ENCODE results near the gene CES3.
"Not testable (repeated sequence)": the region's sequence is repeated elsewhere in the genome, so short reads cannot be mapped to it uniquely, and the experiment has no call there.

Gene CES3

DNA sequence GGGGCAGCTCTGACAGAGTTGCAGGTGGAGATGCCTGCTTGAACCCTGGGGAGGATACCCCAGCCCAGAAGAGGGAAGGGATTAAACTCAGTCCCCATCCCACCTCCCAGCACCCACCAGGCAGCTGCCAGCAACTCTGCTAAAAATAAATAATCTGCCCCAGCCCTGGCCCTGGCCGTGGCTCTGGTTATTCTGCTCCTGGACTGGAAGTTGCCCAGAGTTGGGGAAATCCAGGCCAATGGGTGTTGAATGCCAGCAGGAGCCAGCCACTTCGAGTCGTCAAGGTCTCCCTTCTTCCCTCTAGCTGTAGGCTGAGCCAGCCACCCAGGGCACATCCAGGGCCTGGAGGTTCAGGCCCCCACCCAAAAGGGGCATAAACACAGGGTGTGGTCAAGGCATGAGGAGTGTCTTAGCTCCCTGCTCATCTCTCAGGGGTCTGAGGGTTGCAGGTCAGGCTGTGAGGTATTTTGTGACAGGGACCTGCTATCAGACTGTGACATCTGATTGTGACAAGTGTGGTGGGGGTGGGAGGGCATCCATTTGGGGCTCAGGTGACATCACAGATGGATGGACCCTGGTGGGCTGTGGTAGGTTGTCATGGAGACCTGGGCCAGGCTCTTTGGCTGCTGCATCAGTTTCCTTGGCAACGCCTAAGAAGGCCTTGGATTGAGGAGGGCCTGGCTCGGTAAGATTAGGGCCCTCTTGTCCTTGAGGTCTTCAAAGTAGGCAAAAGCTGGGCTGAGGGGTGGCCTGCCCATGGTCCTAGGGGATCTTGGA lies 34.7 kb upstream of the CES3 start:
- no peak for DNase-seq (ENCODE audit: low read depth)

DNA sequence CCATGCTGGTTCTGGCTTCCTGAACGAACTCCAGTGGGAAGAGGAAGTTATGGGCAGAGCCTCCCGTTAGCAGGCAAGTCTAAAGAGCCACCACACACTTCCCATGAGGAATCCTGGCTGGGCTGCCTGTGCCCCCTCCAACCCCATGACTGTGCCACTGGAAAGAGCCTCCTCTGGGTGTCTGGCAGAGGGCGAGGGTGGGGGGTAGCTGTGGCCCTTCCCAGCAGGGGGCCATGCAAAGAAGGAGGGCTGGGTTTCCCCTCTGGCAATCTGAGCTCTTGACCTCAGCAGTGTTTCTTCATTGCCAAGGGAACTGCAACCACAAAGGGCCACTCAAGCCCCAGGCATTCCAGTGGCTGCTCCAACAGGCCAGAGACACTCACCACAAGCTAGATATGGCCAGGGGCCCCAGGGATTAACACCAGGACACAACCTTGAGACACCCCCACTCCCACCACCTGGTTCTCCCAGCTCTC lies 34.1 kb upstream of the CES3 start:
- DNase-seq (ENCODE audit: low read depth), result no peak

DNA sequence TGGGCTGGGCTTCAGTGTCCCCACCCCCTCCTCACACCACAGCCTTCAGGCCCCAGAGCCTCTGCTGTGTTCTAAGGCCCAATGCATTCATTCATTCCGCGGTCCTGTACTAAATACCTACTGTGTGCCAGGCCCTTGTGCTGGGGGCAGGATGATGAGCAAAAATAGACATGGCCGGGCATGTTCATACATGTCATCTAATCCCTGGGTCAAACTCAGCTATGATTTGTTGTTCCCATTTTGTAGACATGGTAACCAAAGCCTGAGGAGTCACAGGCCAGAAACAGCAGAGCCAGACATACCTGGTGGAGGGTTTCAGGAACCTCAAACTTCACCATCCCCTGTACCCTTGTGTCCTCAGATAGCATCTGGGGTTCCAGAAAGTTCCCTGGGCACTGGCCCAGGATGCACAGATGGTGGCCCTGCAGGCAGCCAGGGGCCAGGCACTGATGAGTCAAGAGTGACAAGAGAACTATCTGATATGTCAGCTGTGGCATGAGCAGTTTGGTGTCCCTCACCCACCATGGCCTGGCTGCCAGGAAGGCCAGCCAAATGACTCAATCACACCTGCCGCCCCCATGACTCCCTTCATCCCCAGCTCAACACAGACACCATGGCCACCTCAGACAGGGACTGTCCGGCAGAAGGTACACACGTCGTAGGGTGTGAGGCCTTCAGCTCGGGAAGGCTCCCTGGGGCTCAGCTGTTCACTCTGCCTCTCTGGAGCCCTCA lies 33.0 kb upstream of the CES3 start:
- DNase-seq (ENCODE audit: low read depth), result no peak

DNA sequence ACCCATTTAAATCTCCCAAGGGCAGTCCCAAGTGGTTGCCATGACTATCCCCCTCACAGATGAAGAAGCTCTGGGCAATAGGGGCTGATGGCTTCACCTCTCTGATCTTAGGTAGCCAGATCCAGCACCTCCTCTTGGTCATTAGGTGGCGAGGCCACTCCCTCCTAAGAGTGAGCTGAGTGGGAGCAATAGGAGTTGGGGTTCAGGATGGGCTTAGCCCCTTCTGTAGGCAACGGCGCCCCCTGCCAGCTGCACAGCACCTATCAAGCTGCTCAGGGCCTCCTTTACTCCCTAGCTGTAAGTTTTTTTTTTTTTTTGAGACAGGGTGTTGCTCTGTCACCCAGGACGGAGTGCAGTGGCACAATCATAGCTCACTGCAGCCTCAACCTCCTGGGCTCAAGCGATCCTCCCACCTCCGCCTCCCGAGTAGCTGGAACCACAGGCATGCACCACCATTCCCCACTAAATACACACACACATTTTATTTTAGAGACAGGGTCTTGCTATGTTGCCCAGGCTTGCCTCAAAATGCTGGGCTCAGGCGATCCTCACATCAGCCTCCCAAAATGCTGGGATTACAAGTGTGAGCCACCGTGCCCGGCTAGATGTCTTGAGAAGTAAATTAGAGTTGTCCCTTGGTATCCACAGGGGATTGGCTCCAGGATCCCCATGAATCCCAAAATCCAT lies 32.2 kb upstream of the CES3 start:
- no peak for DNase-seq (ENCODE audit: low read depth)

DNA sequence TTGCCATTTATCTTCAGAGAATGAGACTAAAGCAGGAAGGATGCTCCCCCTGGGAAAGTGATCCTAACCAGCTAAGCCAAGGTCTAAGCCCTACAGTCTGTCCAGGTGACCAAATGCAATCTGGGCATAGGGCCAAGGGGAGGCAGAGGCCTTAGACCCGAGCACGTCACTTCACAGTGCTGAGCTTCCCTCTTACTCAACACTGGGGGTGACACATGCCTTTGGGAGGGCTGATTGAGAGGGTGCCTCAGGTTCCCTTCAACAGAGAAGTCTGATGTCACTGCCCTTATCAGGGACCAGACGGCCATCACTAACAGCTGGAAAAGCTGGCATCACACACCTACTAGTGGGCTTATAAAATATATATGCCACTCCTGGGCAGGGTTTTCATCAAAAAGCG lies 30.9 kb upstream of the CES3 start:
- DNase-seq (ENCODE audit: low read depth), result no peak

DNA sequence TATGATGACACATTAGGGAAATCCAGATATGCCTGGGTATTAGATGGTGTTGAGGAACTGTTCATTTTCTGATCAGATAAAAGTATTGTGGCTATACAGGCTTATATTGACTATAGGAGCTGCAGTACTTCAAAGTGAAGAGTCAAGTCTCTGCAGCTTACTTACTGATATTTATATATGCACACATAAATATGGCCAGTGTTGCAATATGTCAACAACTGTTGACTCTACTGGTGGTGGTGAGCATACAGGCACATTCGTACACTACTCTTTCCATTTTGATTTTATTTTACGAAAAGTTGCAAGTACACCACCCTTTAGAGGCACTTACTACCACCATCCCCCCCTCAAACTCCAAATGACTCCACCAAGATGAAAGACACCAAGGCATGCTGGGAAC lies 29.4 kb upstream of the CES3 start:
- no peak for DNase-seq (ENCODE audit: low read depth)

DNA sequence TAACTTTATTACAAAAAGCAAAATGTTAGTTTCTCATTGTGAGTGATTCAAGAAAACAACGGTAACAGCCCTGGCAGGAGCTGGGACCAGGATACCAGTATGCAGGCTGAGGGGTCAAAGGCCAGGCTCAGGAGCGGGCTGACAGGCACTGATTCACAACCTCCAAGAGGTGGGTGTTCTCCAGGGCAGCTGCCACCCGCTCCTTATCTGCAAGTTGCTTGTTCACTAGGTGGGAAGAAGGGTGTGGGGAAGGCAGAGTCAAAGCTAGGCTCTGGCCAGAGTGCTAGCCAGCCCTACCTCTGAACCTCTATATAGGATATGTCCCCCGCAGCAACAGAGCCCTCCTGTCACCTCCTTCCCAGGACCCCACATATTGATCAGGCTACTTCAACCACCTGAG lies 29.0 kb upstream of the CES3 start:
- no peak for DNase-seq (ENCODE audit: low read depth)

DNA sequence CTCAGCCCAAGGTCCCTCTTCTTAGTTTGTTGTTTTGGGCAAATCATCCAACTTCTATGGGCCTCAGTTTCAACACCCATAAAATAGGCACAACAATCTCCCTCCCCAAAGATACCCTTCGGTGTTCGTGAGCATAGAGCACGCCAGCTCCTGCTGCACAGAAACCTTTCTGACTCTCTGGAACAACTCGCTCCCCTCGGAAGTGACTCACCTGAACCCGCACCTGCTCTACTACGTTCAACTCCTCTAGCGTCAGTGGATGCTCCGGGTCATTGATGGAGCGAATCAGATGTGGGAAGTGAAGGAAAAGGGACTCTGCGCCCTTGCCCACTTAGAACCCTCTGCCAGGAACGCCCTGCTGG lies 27.3 kb upstream of the CES3 start:
- DNase-seq (ENCODE audit: low read depth), result peak; percentile 41

DNA sequence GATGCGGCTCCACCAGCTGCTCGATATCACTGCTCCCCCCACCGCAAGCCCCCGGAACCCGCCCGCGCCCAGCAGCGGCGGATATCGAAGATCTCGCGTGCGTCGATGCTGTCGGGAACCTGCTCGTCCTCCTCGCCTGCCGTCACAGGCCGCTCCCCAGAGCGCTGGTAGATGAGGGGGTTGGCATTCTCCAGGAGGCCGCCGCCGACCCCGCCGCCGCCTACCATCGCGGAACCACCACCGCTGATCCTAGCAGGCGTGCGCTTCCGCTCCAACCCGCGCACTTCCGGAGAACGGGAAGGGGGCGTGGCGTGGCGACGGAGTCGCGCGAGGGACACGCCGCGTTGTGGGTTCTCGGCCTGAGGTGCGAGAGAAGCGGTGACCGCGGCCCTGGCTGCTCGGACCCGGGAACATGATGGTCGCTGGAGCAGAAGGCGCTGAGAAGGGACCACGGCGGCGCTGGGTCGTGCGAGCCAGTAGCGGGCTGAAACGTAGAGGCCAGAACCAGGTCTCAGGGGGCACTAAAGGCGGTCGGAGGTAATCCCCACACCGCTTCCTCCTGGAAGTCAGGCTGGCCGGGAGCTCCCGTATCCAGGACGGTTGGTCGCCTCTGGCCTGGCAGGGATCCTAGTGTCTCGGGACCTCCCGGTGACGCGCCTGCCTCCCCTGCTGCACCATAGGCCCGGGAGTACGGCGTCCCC lies 26.8 kb upstream of the CES3 start, which contains the start of gene CIAO2B:
Gene CIAO2B, minus strand, starts transcription at position 265 of the 701 bp plus-strand sequence. Its CDS starts 38 bp downstream, at position 227.
- DNase-seq (ENCODE audit: low read depth), result peak; percentile 85

DNA sequence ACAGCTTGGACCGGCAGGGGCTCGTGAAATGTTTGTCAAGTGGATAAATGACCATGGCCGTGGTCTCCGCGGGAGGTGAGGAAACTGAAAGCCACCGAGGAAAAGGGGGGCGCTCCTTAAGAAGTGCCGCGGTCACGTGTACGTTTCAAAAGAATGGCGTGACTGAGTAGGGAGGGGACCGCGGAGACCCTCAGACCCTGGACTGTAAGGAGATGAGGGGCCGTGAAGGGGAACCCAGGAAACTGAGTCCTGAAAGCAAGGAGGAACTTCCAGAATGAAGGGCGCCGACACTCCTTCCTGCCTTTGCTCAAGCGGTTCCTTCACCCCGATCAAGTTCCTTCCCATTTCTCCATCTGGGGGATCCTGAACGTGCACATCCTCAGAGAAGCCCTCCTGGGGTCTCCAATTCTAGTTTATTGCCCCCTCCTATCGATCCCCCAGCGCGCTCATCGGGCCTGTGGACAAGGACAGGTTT lies 26.2 kb upstream of the CES3 start:
- DNase-seq (ENCODE audit: low read depth), result not testable (repeated sequence)

DNA sequence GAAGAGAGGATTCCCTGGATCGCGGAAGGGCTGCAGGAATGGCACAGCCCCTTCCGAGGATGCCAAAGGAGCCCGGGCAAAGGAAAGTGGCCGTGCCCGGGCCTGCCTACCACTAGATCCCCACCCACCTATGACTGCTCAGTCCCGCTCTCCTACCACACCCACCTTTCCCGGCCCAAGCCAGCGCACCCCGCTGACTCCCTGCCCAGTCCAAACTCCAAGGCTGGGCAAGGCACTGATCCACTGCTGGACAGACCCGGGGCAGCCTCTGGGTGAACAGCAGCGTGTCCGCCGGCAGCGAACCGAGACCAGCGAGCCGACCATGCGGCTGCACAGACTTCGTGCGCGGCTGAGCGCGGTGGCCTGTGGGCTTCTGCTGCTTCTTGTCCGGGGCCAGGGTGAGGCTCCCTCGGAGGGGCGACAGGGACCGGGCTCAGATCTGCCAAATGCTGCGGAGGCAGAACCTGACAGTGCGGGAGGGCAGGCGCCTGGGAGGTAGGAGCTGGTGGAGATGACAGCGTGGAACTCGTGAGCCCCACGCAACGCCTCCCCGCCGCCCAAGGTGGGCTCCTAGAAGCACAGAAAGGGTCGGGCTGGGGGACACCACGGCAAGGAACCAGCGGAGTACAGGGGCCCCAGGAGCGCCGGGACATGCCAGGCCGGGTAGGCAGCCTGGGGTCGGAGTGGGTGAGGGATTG lies 25.6 kb upstream of the CES3 start, which contains the start of gene CES2:
Gene CES2, plus strand, starts transcription at position 203 of the 698 bp plus-strand sequence. Its CDS starts 120 bp downstream, at position 323.
- no peak for DNase-seq (ENCODE audit: low read depth)

DNA sequence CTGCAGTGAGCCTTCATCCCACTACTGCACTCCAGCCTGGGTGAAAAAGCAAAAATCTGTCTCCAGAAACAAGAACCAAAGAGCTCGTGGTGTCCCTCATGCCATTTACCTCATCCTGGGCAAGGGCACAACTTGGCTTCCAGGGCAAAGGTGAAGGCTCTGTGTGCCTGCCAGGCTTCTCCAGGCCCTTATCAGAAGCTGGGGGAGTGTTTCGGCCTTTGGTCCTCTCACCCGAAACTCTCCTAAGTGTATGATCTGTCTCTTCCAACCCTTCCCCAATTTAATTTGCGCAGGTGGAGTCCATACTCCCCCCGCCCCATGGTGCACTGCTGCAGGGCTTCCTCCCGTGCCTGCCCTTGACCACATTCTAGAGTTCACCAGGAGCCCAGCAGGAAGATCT lies 24.6 kb upstream of the CES3 start:
- no peak for DNase-seq (ENCODE audit: low read depth)

DNA sequence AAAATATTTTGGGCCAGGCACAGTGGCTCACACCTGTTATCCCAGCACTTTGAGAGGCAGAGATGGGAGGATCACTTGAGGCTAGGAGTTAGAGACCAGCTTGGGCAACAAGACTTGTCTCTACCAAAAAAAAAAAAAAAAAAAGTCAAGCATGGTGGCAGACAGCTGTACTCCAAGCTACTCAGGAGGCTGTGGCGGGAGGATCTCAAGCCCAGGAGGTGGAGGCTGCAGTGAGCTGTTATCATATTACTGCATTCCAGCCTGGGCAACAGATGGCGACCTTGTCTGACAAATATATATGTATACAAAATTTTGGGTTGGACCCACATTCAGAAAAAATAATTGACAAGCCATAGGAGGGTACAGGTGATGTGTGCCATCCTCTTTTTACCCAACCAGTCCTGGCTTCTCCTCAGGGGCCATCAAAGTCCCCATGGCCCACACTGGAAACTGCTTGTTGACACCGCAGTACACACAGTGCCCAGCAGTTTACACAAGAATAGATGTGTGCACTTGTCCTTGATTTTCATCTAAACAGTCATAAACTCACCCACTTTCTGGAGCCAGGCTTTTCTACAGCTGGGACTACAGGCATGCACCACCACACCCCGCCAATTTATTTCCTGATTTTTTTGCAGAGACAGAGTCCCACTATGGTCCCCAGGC lies 24.0 kb upstream of the CES3 start:
- no peak for DNase-seq (ENCODE audit: low read depth)

DNA sequence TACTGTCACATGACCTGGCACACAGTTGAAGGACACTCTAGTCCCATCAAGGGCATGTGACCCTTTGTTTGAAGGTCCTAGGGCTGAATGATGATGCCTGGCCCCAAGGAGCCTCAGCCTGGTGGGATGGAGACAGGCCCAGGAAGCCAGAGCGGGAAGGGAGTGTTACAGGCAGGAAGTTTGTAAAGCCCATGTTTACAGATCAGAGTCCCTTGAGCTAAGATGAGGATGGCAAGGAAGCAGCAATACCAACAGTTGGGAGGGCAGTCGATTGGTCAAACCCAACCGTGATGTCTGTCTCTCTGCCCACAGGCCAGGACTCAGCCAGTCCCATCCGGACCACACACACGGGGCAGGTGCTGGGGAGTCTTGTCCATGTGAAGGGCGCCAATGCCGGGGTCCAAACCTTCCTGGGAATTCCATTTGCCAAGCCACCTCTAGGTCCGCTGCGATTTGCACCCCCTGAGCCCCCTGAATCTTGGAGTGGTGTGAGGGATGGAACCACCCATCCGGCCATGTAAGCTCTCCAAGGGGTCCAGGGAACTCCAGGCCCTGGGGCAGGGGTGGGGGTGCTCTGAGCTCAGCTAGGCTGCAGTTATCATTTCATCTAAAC lies 23.2 kb upstream of the CES3 start:
- DNase-seq (ENCODE audit: low read depth), result no peak

DNA sequence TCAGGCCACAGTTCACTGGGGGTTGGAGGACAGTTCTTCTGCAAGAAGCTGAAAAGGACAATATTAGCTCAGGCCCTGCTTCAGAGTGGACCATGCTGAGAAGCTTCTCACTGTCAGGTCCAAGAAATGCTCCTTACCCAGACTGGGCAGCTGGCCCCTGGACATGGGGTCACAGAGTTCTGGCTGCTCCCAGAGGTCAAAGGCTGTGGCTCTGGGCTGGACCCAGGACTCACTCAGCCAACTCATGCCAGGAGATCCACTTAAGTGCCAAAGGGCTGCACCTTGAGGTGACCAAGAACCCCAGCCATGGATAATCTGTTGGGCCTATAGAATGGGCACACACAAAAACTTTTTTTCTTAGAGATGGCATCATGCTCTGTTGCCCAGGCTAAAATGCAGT lies 21.7 kb upstream of the CES3 start:
- no peak for DNase-seq (ENCODE audit: low read depth)

DNA sequence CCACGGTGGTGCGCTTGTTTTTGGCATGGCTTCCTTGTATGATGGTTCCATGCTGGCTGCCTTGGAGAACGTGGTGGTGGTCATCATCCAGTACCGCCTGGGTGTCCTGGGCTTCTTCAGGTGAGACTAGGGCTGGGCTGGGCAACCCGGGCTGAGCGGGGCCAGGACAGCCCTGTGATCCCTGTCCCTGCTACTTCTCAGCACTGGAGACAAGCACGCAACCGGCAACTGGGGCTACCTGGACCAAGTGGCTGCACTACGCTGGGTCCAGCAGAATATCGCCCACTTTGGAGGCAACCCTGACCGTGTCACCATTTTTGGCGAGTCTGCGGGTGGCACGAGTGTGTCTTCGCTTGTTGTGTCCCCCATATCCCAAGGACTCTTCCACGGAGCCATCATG lies 20.8 kb upstream of the CES3 start:
- DNase-seq (ENCODE audit: low read depth), result no peak

DNA sequence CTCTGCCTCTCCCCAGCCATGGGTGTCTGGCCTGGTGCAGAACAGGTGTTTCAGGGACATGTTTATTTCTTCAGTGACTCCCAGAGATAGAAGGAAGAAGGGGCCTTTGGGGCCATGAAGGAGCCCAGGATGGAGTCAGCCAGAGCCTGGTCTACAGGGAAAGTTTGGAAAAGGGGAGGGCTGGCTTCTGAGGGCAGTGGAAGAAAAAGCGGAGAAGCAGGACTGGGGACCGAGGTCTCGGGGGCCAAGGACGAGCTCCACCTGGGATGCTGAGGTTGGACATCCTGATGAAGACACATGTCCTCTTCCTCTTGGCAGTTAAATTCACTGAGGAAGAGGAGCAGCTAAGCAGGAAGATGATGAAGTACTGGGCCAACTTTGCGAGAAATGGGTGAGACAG lies 18.1 kb upstream of the CES3 start:
- no peak for DNase-seq (ENCODE audit: low read depth)

DNA sequence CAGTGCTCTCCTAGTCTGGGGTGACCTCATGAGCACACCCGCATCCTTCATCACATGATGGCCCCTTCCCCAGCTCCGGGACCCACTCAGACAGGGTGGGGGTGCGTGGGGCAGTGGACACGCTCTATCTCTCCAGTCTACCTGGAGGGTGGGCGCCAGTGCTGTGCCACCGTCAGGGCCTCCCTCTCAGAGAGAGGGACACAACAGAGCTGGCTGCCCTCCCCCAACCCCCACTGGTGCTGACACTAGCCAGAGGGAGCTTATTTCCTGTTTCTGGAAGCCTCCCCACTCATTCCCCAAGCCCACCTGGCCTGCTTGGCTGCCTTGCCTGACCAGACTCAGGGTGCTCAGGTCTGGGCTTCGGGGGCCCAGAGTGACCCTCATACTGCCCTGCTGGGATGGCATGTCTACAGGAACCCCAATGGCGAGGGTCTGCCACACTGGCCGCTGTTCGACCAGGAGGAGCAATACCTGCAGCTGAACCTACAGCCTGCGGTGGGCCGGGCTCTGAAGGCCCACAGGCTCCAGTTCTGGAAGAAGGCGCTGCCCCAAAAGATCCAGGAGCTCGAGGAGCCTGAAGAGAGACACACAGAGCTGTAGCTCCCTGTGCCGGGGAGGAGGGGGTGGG lies 17.5 kb upstream of the CES3 start:
- DNase-seq (ENCODE audit: low read depth), result no peak

DNA sequence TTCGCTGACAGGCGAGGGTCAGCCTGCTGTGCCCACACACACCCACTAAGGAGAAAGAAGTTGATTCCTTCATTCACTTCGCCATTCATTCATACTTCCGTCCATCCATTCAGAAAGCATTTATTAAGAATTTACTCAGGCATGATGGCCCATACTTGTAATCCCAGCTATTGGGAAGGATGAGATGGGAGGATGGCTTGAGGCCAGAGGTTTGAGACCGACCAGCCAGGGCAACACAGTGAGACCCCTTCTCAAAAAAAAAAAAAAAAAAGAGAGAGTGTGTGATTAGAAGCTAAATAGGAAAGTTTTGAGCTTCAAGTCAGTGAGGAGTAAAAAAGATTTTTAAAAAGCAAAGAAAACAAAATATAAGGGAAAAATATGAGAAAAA lies 17.0 kb upstream of the CES3 start:
- DNase-seq (ENCODE audit: low read depth), result no peak

DNA sequence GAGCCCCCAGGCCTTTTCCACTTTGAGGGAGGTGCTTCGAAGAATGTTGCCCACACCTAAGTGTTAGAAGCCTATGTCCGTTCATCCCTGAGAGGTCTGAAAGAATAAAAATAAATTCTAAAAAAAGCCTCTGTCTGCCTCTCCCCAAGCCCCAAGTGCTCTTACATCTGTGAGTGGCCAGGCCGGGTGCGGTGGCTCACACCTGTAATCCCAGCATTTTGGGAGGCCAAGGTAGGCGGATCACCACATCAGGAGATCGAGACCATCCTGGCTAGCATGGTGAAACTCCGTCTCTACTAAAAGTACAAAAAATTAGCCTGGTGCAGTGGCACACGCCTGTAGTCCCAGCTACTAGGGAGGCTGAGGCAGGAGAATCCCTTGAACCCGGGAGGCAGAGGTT lies 16.1 kb upstream of the CES3 start:
- not testable (repeated sequence) for DNase-seq (ENCODE audit: low read depth)

All from activated T-helper 9 cell treated with anti-CD3 and anti-CD28 coated beads, Interleukin-2, amount 50 U/mL, for 16 hours (primary cell).